Activated CD4-positive, alpha-beta memory T cell treated with anti-CD3 and anti-CD28 coated beads for 36 hours (primary cell): ENCODE results near the gene TREH. TPM values are rescaled to one million over a fixed set of nuclear protein-coding genes. Genes with fewer than 3 reads are reported as not detected.
A peak's percentile ranks its signal among the peaks of the same experiment; 100 is the strongest.
"Not testable (repeated sequence)": the region's sequence is repeated elsewhere in the genome, so short reads cannot be mapped to it uniquely, and the experiment has no call there.

ENCODE experiments used
- CTCF ChIA-PET: fragments of 350-600 bp; sonication (Branson Sonifier 250); formaldehyde crosslinking; loops from one replicate; lab custom pipeline; 2021; ENCODE audit warnings: antibody characterized with exemption, inconsistent platforms; lab: Charles Lee
- POLR2A ChIA-PET: fragments of 350-600 bp; sonication (Branson Sonifier 250); formaldehyde crosslinking; loops from one replicate; lab custom pipeline; 2021; ENCODE audit warnings: antibody characterized with exemption; lab: Charles Lee
- DNase-seq: peaks from one replicate; pipeline ENCODE4 v3.0.0-alpha.2; 2020
- H3K27ac Mint-ChIP-seq: one replicate; pipeline ENCODE4 v1.8.0; 2021; ENCODE audit warnings: mixed read lengths
- H3K27me3 Mint-ChIP-seq: one replicate; pipeline ENCODE4 v1.8.0; 2021; ENCODE audit warnings: mixed read lengths
- H3K36me3 Mint-ChIP-seq: one replicate; pipeline ENCODE4 v1.8.0; 2021; ENCODE audit warnings: mixed read lengths
- H3K4me1 Mint-ChIP-seq: one replicate; pipeline ENCODE4 v1.8.0; 2021; ENCODE audit warnings: low read depth, mixed read lengths
- H3K4me3 Mint-ChIP-seq: one replicate; pipeline ENCODE4 v1.8.0; 2021; ENCODE audit warnings: mild to moderate bottlenecking, mixed read lengths
- H3K9me3 Mint-ChIP-seq: one replicate; pipeline ENCODE4 v1.8.0; 2021; ENCODE audit warnings: mixed read lengths
- intact Hi-C: fragments of 100-400 bp; cut with micrococcal nuclease; formaldehyde crosslinking; loops from one replicate; pipeline ENCODE4 v1.15.1; 2023
- total RNA-seq, 2 experiments: library from RNA; stranded (reverse); gene quantifications; one replicate each; pipeline ENCODE4 v1.2.3, GENCODE V29; 2021

TREH gene
- total RNA-seq, 2 experiments from 2014 or later = not detected

DNA sequence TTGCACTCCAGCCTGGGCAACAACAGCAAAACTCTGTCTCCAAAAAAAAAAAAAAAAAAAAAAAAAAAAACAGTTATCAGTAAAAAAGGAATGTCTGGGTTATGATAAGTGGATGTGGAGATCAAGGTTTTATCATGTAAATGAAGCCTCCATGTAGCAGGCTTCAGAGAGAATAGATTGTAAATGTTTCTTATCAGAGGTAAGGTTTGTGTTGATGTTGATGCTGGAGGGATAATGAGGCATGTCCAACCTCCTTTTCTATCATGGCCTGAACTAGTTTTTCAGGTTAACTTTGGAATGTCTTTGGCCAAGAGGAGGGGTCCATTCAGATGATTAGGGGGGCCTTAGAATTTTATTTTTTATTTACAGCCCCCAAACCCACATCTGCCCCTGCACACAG is 35.4 kb upstream of the TREH start:
- peaks cover 5% of the 10 kb centered on the region for H3K4me1 Mint-ChIP-seq
- POLR2A ChIA-PET = no interaction called here
- CTCF ChIA-PET = interaction anchor here (1.1 kb wide), 1 partner anchor 25 kb away, joined by 4 read pairs; no protein-coding TSS in a partner anchor
- H3K9me3 Mint-ChIP-seq = no peaks in the 10 kb centered on the region
- no peak for DNase-seq
- no peak overlapping the region for H3K27ac Mint-ChIP-seq
- intact Hi-C loops = no loop called here
- H3K27me3 Mint-ChIP-seq = no peaks in the 10 kb centered on the region
- no peak overlapping the region for H3K4me3 Mint-ChIP-seq
- no peaks in the 10 kb centered on the region for H3K36me3 Mint-ChIP-seq

- DNase-seq, H3K36me3 Mint-ChIP-seq, H3K4me1 Mint-ChIP-seq, POLR2A ChIA-PET, intact Hi-C loops, H3K4me3 Mint-ChIP-seq, H3K27ac Mint-ChIP-seq, CTCF ChIA-PET, H3K27me3 Mint-ChIP-seq, H3K9me3 Mint-ChIP-seq: not testable (repeated sequence)
Observed at GRCh38 chr11:118714416-118714815, 35.0 kb upstream of the TREH start.

DNA sequence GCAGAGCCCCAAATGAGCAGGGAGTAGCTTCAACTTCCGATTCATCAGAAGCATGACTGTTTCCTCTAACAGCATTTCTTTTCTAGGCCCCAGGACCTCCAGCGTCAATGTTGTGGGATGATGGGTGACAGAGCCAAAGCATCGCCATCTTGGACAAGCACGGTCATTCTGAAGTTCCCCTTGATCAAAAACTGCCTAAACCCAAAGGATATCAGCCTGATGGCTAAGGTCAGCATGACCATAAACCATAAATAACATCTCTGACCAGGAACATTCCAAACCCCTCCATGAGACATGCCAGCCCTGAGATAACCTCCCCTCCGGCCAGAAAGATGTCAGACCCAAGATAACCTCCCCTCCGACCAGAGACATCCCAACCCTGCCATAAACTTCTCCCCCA is 28.8 kb upstream of the TREH start:
- Mint-ChIP-seq H3K4me3 (no peak overlapping the region), H3K27me3 (no peaks in the 10 kb centered on the region), H3K9me3 (no peaks in the 10 kb centered on the region), H3K36me3 (no peaks in the 10 kb centered on the region), H3K27ac (no peak overlapping the region), H3K4me1 (peaks cover 22% of the 10 kb centered on the region)
- intact Hi-C loops = no loop called here
- no peak for DNase-seq
- CTCF ChIA-PET = no interaction called here
- POLR2A ChIA-PET = no interaction called here

GRCh38 chr11:118706546-118706825 is 27.0 kb upstream of the TREH start:
- no peaks in the 10 kb centered on the region for H3K9me3 Mint-ChIP-seq
- POLR2A ChIA-PET = no interaction called here
- H3K4me1 Mint-ChIP-seq = peaks cover 24% of the 10 kb centered on the region
- DNase-seq = no peak
- CTCF ChIA-PET = interaction anchor here (1.0 to 4.3 kb wide), 3 partner anchors 14 to 615 kb away, joined by 3 to 22 read pairs (median 4); no protein-coding TSS in a partner anchor
- H3K36me3 Mint-ChIP-seq = no peaks in the 10 kb centered on the region
- intact Hi-C loops = no loop called here
- no peak overlapping the region for H3K4me3 Mint-ChIP-seq
- H3K27ac Mint-ChIP-seq = no peak overlapping the region
- no peaks in the 10 kb centered on the region for H3K27me3 Mint-ChIP-seq

GRCh38 chr11:118705791-118706545 is 26.5 kb upstream of the TREH start:
- Mint-ChIP-seq H3K4me1 (peaks cover 24% of the 10 kb centered on the region), H3K27ac (no peak overlapping the region), H3K9me3 (no peaks in the 10 kb centered on the region), H3K27me3 (no peaks in the 10 kb centered on the region), H3K36me3 (no peaks in the 10 kb centered on the region), H3K4me3 (no peak overlapping the region)
- no peak for DNase-seq
- ChIA-PET POLR2A (interaction anchor here (1.1 kb wide), 1 partner anchor 10 kb away, joined by 6 read pairs; no protein-coding TSS in a partner anchor), CTCF (interaction anchor here (0.6 to 4.3 kb wide), 6 partner anchors 10 to 615 kb away, joined by 3 to 22 read pairs (median 3); no protein-coding TSS in a partner anchor)
- intact Hi-C loops = no loop called here

DNA sequence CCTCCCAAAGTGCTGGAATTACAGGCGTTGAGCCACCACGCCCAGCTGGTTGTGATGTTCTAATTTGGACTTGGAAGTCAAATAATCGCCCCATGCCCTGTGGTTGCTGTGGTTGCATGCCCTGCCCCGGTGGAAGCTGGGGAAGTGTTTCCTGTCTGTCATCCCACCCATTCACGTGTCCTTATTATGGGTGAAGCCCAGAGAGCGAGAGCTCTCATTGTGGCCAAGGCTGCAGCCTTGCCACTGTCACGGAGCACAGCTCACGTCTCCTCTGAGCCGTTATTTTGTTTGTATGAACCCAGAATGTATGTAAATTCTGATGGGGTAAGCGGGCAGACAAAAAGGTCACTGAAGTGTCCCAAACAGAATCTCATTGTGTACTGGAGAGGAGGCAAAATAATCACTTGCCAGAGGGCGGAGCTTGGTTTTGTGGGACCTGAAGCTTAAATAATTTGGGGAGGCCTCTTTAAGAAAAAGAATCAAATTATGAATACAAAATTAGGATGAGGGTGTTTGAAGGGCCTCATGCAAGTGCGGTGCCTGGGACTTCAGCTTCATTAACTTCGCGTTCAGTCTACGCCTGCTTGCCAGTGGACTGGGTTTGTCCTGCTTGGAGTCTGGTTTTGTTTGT is 25.8 kb upstream of the TREH start:
- Mint-ChIP-seq H3K9me3 (peaks cover 3% of the 10 kb centered on the region), H3K4me1 (peaks cover 25% of the 10 kb centered on the region), H3K27me3 (no peaks in the 10 kb centered on the region), H3K36me3 (peaks cover 3% of the 10 kb centered on the region), H3K4me3 (peak overlapping the region; percentile 15), H3K27ac (peak overlapping the region; percentile 49)
- POLR2A ChIA-PET = interaction anchor here (1.1 kb wide), 1 partner anchor 9 kb away, joined by 6 read pairs; no protein-coding TSS in a partner anchor
- CTCF ChIA-PET = interaction anchor here (0.6 to 4.3 kb wide), 4 partner anchors 9 to 234 kb away, joined by 3 to 22 read pairs (median 3); no protein-coding TSS in a partner anchor
- intact Hi-C loops = no loop called here
- peak; percentile 66 for DNase-seq

GRCh38 chr11:118703563-118704106 is 24.2 kb upstream of the TREH start:
- ChIA-PET CTCF (interaction anchor here (4.3 kb wide), 1 partner anchor 14 kb away, joined by 22 read pairs; no protein-coding TSS in a partner anchor), POLR2A (no interaction called here)
- no peaks in the 10 kb centered on the region for H3K27me3 Mint-ChIP-seq
- H3K4me1 Mint-ChIP-seq = peaks cover 40% of the 10 kb centered on the region
- no peak for DNase-seq
- H3K36me3 Mint-ChIP-seq = peaks cover 5% of the 10 kb centered on the region
- H3K27ac Mint-ChIP-seq = peak overlapping the region; percentile 13
- intact Hi-C loops = no loop called here
- H3K9me3 Mint-ChIP-seq = peaks cover 6% of the 10 kb centered on the region
- H3K4me3 Mint-ChIP-seq = no peak overlapping the region

DNA sequence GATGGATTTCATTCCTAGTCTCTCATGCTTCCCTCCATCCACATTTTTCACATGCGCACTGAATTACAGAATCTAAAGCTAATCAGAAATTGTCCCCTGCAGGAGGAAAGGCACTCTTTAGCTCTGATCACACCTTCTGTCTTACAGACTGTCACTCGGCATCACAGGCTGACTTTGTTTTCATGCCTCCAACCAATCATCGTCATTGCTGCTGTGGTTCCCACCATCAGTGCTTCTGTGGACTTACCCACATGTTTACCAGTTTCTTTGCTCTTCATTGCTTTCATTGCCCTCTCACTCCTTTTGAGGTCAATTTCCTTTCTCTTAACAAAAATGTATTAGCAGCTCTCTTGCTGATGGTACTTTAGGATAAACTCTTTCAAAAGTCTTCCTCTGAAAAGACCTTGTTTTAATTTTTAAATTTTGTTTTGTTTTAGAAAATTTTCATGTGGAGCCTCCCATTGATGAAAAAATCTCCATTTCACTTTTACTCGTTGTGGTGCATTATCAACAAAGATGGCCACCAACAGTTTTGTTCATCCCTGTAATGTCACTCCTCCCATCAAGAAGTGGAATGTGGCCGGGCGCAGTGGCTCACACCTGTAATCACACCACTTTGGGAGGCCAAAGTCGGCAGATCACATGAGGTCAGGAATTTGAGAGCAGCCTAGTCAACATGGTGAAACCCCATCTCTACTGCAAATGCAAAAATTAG is 20.2 kb upstream of the TREH start:
- H3K36me3 Mint-ChIP-seq = peaks cover 5% of the 10 kb centered on the region
- H3K4me1 Mint-ChIP-seq = peaks cover 52% of the 10 kb centered on the region
- POLR2A ChIA-PET = no interaction called here
- peak; percentile 60 for DNase-seq
- no peak overlapping the region for H3K4me3 Mint-ChIP-seq
- intact Hi-C loops = no loop called here
- CTCF ChIA-PET = interaction anchor here (0.6 to 0.9 kb wide), 3 partner anchors 10 to 179 kb away, joined by 3 to 4 read pairs (median 3); no protein-coding TSS in a partner anchor
- H3K9me3 Mint-ChIP-seq = peaks cover 6% of the 10 kb centered on the region
- H3K27me3 Mint-ChIP-seq = no peaks in the 10 kb centered on the region
- H3K27ac Mint-ChIP-seq = peak overlapping the region; percentile 5

- no peak for DNase-seq
- CTCF ChIA-PET = interaction anchor here (1.2 kb wide), 1 partner anchor 260 kb away, joined by 4 read pairs; no protein-coding TSS in a partner anchor
- H3K4me3 Mint-ChIP-seq = no peak overlapping the region
- POLR2A ChIA-PET = no interaction called here
- peaks cover 5% of the 10 kb centered on the region for H3K36me3 Mint-ChIP-seq
- peaks cover 6% of the 10 kb centered on the region for H3K9me3 Mint-ChIP-seq
- no peak overlapping the region for H3K27ac Mint-ChIP-seq
- H3K4me1 Mint-ChIP-seq = peaks cover 53% of the 10 kb centered on the region
- no peaks in the 10 kb centered on the region for H3K27me3 Mint-ChIP-seq
- intact Hi-C loops = no loop called here
Observed at GRCh38 chr11:118697346-118697745, 17.9 kb upstream of the TREH start.

GRCh38 chr11:118696673-118697226 is 17.3 kb upstream of the TREH start:
- ChIA-PET CTCF (interaction anchor here (1.1 to 1.2 kb wide), 2 partner anchors 9 to 260 kb away, joined by 3 to 4 read pairs; no protein-coding TSS in a partner anchor), POLR2A (interaction anchor here (1.1 to 1.4 kb wide), 2 partner anchors 8 to 173 kb away, joined by 6 read pairs; no protein-coding TSS in a partner anchor)
- peaks cover 58% of the 10 kb centered on the region for H3K4me1 Mint-ChIP-seq
- peaks cover 6% of the 10 kb centered on the region for H3K9me3 Mint-ChIP-seq
- peak overlapping the region; percentile 28 for H3K27ac Mint-ChIP-seq
- peaks cover 5% of the 10 kb centered on the region for H3K36me3 Mint-ChIP-seq
- no peak overlapping the region for H3K4me3 Mint-ChIP-seq
- DNase-seq = no peak
- no peaks in the 10 kb centered on the region for H3K27me3 Mint-ChIP-seq
- intact Hi-C loops = no loop called here

- Mint-ChIP-seq H3K4me3 (no peak overlapping the region), H3K36me3 (peaks cover under 1% of the 10 kb centered on the region), H3K27ac (no peak overlapping the region), H3K27me3 (no peaks in the 10 kb centered on the region), H3K9me3 (no peaks in the 10 kb centered on the region), H3K4me1 (peaks cover 68% of the 10 kb centered on the region)
- ChIA-PET CTCF (interaction anchor here (0.6 to 2.1 kb wide), 5 partner anchors 11 to 264 kb away, joined by 3 to 6 read pairs (median 5); partner anchors contain the start of gene DDX6), POLR2A (no interaction called here)
- intact Hi-C loops = loop anchor here (5.0 kb wide), 2 partner anchors 53 to 188 kb away; partner anchors contain the start of gene CXCR5
- DNase-seq = no peak
Observed at GRCh38 chr11:118694771-118695170, 15.3 kb upstream of the TREH start.
